HepG2 (cell line): ENCODE measurements around the gene UNC119B. TPM values are rescaled to one million over a fixed set of nuclear protein-coding genes. Genes with fewer than 3 reads are reported as not detected.

Source experiments
- BORCS8-MEF2B ChIP-seq: sonication (generic); formaldehyde crosslinking; IDR thresholded peaks from 2 replicates; pipeline ENCODE4 v1.8.0; 2022; ENCODE audit warnings: mild to moderate bottlenecking, missing genetic modification reagents
- ELF1 ChIP-seq: sonication (generic); formaldehyde crosslinking; IDR thresholded peaks from 2 replicates; pipeline ENCODE4 v1.4.0; 2020; ENCODE audit warnings: missing genetic modification reagents
- ELF3 ChIP-seq: IDR thresholded peaks from 2 replicates; pipeline ENCODE4 v1.6.1; 2016; ENCODE audit warnings: missing genetic modification reagents, missing compliant biosample characterization
- ELF4 ChIP-seq: sonication (generic); formaldehyde crosslinking; IDR thresholded peaks from 2 replicates; pipeline ENCODE4 v1.5.0; 2020; ENCODE audit warnings: missing genetic modification reagents, mild to moderate bottlenecking, moderate library complexity, borderline replicate concordance
- HNF1A ChIP-seq, 2 experiments: sonication (generic) in 1 of 2; formaldehyde crosslinking in 1 of 2; IDR thresholded peaks; 2 replicates each; pipeline versions ENCODE4 v1.4.0 to v1.6.1; 2016 to 2020; ENCODE audit warnings: borderline replicate concordance in 1 of 2, low read depth in 1 of 2, mild to moderate bottlenecking in 1 of 2, missing genetic modification reagents in 1 of 2
- MTA1 ChIP-seq: sonication (generic); formaldehyde crosslinking; IDR thresholded peaks from 2 replicates; pipeline ENCODE4 v1.4.0; 2020; ENCODE audit warnings: missing genetic modification reagents, mild to moderate bottlenecking, borderline replicate concordance
- NFYB ChIP-seq: sonication (generic); formaldehyde crosslinking; IDR thresholded peaks from 2 replicates; pipeline ENCODE4 v1.4.0; 2020; ENCODE audit warnings: missing genetic modification reagents
- POGZ ChIP-seq: sonication (generic); formaldehyde crosslinking; IDR thresholded peaks from 2 replicates; pipeline ENCODE4 v1.4.0; 2020; ENCODE audit warnings: mild to moderate bottlenecking, missing genetic modification reagents
- POLR2A ChIP-seq, 2 experiments: IDR thresholded peaks; 2 replicates each; pipeline ENCODE4 v1.6.1; 2011; ENCODE audit warnings: low read depth in 2 of 2, low read length in 2 of 2, mild to moderate bottlenecking in 1 of 2, moderate library complexity in 1 of 2; ENCODE audit not compliant: insufficient read depth in 1 of 2
- TRIM24 ChIP-seq: sonication (generic); formaldehyde crosslinking; IDR thresholded peaks from 2 replicates; pipeline ENCODE4 v1.8.0; 2022; ENCODE audit warnings: mild to moderate bottlenecking, missing genetic modification reagents
- ZBTB34 ChIP-seq: sonication (generic); formaldehyde crosslinking; IDR thresholded peaks from 2 replicates; pipeline ENCODE4 v1.8.0; 2022; ENCODE audit warnings: mild to moderate bottlenecking, missing genetic modification reagents
- ZFP36 ChIP-seq: fragments of 150-350 bp; IDR thresholded peaks from 2 replicates; pipeline ENCODE4 v1.6.1; 2018; ENCODE audit warnings: borderline replicate concordance, low read length, low read depth; ENCODE audit not compliant: partially characterized antibody
- ZNF841 ChIP-seq: sonication (generic); formaldehyde crosslinking; IDR thresholded peaks from 2 replicates; pipeline ENCODE4 v1.8.1; 2023; ENCODE audit warnings: missing genetic modification reagents, borderline replicate concordance
- ZNF879 ChIP-seq: sonication (generic); formaldehyde crosslinking; IDR thresholded peaks from 2 replicates; pipeline ENCODE4 v1.8.1; 2023; ENCODE audit warnings: missing genetic modification reagents
- polyA plus RNA-seq, 8 experiments: library from polyadenylated mRNA; depleted of rRNA in 3 of 8; stranded (reverse) in 7 of 8; unstranded in 1 of 8; fragments of >200 nt; fragmentation: Illumina TruSeq in 4 of 8; extraction: Trizol in 4 of 8; gene quantifications; 2 replicates each; pipeline versions ENCODE4 v1.2.1 to v1.2.3, GENCODE V29; 2011 to 2016; ENCODE audit warnings: low read depth in 4 of 8, missing spikeins in 1 of 8, mixed read lengths in 1 of 8; ENCODE audit not compliant: insufficient read depth in 1 of 8
- total RNA-seq, 5 experiments: library from RNA; depleted of rRNA; stranded (reverse); fragments of >200 nt; fragmentation: Illumina TruSeq; extraction: Trizol; gene quantifications; 2 replicates each; pipeline ENCODE4 v1.2.3, GENCODE V29; 2016; ENCODE audit warnings: low read depth in 1 of 5
- TF ChIP-seq, protein P1 (sequence below): sonication (generic); formaldehyde crosslinking; IDR thresholded peaks from 2 replicates; pipeline ENCODE4 v1.4.0; 2020; ENCODE audit warnings: missing genetic modification reagents; ENCODE audit errors: not compliant biosample characterization
- TF ChIP-seq, protein P2 (sequence below): sonication (generic); formaldehyde crosslinking; conservative IDR thresholded peaks from 2 replicates; pipeline ENCODE4 v1.5.0; 2020; ENCODE audit warnings: missing genetic modification reagents
- TF ChIP-seq, protein P3 (sequence below): sonication (generic); formaldehyde crosslinking; IDR thresholded peaks from 2 replicates; pipeline ENCODE4 v1.8.0; 2022; ENCODE audit warnings: missing genetic modification reagents, mild to moderate bottlenecking, moderate library complexity, borderline replicate concordance

The UNC119B gene
- total and polyA plus RNA-seq, 2 of the 13 experiments (the other 11 are each of a cell fraction or from before 2014, with no cell fraction given) = 19.6 to 19.7 TPM

DNA sequence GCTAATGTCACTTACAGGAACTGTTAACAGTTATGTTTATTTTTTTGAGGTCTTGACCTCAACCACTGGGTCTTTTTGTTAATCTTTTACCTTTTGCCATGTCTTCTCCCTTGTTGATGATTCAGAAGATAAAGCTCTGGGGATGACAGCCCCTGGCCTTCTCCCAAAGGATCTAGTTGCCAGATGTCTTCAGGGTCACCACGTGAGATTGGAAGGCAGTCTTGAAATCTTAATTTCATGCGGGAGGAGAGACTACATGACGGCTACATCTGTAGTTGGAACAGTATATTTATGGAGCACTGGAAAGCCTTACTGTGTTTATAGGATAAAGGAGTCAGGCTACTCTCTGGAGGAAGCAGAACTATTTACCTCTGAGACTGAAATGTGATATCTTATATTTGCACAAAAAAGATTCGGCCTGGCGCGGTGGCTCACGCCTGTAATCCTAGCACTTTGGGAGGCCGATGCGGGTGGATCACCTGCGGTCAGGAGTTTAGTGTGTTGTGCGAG lies 17.7 kb upstream of the UNC119B start (continued):
- TF ChIP-seq, protein P1, sequence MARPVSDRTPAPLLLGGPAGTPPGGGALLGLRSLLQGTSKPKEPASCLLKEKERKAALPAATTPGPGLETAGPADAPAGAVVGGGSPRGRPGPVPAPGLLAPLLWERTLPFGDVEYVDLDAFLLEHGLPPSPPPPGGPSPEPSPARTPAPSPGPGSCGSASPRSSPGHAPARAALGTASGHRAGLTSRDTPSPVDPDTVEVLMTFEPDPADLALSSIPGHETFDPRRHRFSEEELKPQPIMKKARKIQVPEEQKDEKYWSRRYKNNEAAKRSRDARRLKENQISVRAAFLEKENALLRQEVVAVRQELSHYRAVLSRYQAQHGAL = no peak
- TF ChIP-seq MTA1 (CRISPR knock-in tag) (no peak), ZFP36 (no peak), POLR2A (IDR thresholded peaks at IDR 0.05; ENCODE audit: insufficient read depth in 1 of 2, low read depth in 2 of 2, low read length in 2 of 2) (no peak), POGZ (CRISPR knock-in tag) (no peak), TRIM24 (CRISPR knock-in tag) (no peak), ELF4 (CRISPR knock-in tag) (no peak), HNF1A (IDR thresholded peaks at IDR 0.05; ENCODE audit: low read depth) (peak; percentile 78), HNF1A (CRISPR knock-in tag; IDR thresholded peaks at IDR 0.05; ENCODE audit: borderline replicate concordance) (peak; percentile 88; the same call in 1 of the 2 replicates), NFYB (CRISPR knock-in tag) (no peak), ZNF879 (CRISPR knock-in tag) (no peak), ZNF841 (CRISPR knock-in tag) (no peak), ZBTB34 (CRISPR knock-in tag) (no peak), ELF3 (CRISPR knock-in tag) (peak; percentile 54; the same call in 1 of the 2 replicates), BORCS8-MEF2B (CRISPR knock-in tag) (no peak), ELF1 (no peak)
- TF ChIP-seq, protein P2, sequence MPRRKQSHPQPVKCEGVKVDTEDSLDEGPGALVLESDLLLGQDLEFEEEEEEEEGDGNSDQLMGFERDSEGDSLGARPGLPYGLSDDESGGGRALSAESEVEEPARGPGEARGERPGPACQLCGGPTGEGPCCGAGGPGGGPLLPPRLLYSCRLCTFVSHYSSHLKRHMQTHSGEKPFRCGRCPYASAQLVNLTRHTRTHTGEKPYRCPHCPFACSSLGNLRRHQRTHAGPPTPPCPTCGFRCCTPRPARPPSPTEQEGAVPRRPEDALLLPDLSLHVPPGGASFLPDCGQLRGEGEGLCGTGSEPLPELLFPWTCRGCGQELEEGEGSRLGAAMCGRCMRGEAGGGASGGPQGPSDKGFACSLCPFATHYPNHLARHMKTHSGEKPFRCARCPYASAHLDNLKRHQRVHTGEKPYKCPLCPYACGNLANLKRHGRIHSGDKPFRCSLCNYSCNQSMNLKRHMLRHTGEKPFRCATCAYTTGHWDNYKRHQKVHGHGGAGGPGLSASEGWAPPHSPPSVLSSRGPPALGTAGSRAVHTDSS (CRISPR knock-in tag) = no peak
- TF ChIP-seq, protein P3, sequence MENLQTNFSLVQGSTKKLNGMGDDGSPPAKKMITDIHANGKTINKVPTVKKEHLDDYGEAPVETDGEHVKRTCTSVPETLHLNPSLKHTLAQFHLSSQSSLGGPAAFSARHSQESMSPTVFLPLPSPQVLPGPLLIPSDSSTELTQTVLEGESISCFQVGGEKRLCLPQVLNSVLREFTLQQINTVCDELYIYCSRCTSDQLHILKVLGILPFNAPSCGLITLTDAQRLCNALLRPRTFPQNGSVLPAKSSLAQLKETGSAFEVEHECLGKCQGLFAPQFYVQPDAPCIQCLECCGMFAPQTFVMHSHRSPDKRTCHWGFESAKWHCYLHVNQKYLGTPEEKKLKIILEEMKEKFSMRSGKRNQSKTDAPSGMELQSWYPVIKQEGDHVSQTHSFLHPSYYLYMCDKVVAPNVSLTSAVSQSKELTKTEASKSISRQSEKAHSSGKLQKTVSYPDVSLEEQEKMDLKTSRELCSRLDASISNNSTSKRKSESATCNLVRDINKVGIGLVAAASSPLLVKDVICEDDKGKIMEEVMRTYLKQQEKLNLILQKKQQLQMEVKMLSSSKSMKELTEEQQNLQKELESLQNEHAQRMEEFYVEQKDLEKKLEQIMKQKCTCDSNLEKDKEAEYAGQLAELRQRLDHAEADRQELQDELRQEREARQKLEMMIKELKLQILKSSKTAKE (CRISPR knock-in tag) = peak; percentile 17; the same call in 1 of the 2 replicates
